HG03108 (cell line): ENCODE results near the gene TAB2.
"Not testable (repeated sequence)": the region's sequence is repeated elsewhere in the genome, so short reads cannot be mapped to it uniquely, and the experiment has no call there.

Experiments used
- ATAC-seq: cut with Tn5 transposase; IDR thresholded peaks from one replicate; pipeline ENCODE4 v1.9.1; 2021; ENCODE audit warnings: moderate library complexity; ENCODE audit not compliant: unreplicated experiment

Gene TAB2

DNA sequence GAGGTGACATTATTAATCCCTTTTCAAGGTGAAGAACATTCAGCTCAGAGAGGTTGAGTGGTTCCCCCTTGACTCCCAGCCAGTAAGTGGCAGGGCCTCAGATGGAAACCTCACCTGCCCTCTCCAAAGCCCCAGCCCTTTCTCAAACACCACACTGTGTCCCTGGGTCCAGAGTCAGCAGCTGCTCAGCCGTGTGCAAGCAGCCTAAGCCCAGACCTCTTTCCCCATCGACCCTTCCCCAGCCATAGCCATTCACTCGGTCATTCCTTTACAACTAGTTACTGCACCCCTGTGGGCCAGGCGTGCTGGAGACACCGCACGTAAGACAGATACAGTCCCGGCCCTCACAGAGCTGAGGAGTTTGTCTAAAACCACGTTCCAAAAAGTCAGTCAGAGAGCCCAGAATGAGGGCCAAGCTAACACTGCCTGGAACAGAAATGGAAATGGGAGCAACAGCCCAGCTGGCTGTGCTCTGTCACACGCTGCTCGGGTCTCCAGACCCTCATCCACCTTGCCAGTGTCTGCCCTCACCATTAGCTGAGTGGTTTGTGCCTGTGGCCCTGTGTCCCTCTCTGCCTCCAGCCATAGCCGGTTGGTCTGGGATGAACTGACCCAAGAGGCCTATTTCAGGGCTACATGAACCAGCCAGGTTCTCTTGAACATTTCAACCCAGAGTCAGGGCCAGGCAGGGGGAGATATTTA lies 137.7 kb downstream of the TAB2 start:
- ATAC-seq, result no peak

DNA sequence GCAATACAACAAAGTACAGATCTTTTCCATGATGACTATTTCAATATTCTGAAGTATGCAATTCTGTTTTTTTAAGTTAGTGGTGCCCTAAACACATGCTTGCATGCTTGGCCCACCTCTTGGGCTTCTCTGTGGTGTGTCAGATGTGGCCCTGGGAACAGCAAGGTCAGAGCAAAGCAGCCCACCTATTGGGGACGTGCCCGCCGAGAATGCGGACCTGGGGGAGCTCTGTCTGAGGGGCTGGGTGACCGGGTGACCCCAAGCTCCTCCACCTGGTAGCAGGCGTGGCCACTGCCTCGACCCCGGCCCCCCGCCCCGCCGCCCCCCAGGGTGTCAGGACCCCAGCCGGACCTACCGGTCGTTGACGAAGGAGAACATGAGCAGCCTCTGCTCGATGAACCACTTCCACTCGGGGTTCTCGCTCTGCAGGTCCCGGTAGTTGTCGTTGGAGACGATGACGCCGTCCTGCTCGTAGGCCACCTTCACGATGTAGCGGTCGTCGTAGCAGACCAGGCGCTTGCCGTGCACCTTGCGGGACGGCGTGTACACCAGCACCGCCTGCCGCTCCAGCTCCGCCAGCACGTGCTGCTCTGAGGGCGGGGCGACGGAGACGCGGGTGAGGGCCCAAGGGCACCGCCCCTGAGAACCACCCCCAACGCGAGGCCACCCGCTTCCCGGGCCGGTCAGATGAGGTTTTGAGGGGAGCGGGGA lies 139.0 kb downstream of the TAB2 start:
- ATAC-seq, result no peak

GRCh38 chr6:149457316-149457884 lies 139.9 kb downstream of the TAB2 start:
- no peak for ATAC-seq

DNA sequence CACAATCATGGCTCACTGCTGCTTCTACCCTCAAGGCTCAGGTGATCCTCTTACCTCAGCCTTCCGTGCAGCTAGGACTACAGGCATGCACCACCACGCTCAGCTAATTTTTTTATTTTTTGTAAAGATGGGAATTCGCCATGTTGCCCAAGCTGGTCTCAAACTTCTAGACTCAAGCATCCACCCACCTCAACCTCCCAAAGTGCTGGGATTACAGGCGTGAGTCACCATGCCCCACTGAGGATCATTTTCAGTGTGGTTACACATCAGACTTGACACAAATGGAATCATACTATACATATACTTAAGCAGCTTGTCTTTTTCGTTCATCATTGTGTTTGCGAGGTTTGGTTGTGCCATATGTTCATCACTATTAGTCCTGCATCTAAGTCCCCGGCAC lies 140.7 kb downstream of the TAB2 start:
- ATAC-seq, result no peak

DNA sequence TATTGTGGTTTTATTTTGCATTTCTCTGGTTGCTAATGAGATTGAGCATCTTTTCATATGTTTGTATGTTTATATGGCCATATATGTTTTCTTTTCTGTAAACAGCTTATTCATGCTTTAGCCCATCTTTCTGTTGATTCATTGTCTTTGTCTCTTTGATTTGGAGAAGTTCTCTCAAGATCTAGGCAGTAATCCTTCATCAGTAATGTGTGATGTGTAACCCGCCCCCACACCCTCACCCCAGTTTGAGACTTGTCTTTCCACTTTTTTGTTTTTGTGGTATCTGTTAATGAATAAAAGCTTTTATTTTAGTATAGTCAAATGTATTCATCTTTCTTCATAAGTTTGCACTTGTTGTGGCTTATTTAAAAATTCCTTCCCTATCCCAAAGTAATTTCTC lies 141.3 kb downstream of the TAB2 start:
- no peak for ATAC-seq

- no peak for ATAC-seq
These were observed 142.2 kb downstream of the TAB2 start for GRCh38 chr6:149459761-149460160.

- not testable (repeated sequence) for ATAC-seq
These were observed 142.7 kb downstream of the TAB2 start for GRCh38 chr6:149460249-149460648.
